Measurements from ENCODE around the gene ITPR2.

The ITPR2 gene

GRCh38 chr12:26374934-26375680, 457.9 kb downstream of the ITPR2 start:
- no peak for FAIRE-seq

GRCh38 chr12:26373606-26374495, 459.1 kb downstream of the ITPR2 start:
- FAIRE-seq = no peak

GRCh38 chr12:26372866-26373265, 460.1 kb downstream of the ITPR2 start:
- FAIRE-seq = no peak

GRCh38 chr12:26370098-26370497, 462.9 kb downstream of the ITPR2 start:
- FAIRE-seq = no peak

GRCh38 chr12:26369588-26369987, 463.4 kb downstream of the ITPR2 start:
- no peak for FAIRE-seq

- FAIRE-seq = no peak
Observed at GRCh38 chr12:26367991-26368730, 464.8 kb downstream of the ITPR2 start.

GRCh38 chr12:26361964-26362363, 471.0 kb downstream of the ITPR2 start:
- FAIRE-seq = no peak

- no peak for FAIRE-seq
Observed at GRCh38 chr12:26360062-26360461, 472.9 kb downstream of the ITPR2 start.

GRCh38 chr12:26359576-26359975, 473.4 kb downstream of the ITPR2 start:
- no peak for FAIRE-seq

GRCh38 chr12:26358651-26359050, 474.3 kb downstream of the ITPR2 start:
- FAIRE-seq = no peak

GRCh38 chr12:26347300-26347699, 485.7 kb downstream of the ITPR2 start:
- FAIRE-seq = no peak

- no peak for FAIRE-seq
Observed at GRCh38 chr12:26346736-26347135, 486.3 kb downstream of the ITPR2 start.

- FAIRE-seq = no peak
Observed at GRCh38 chr12:26345471-26346003, 487.5 kb downstream of the ITPR2 start.

- no peak for FAIRE-seq
Observed at GRCh38 chr12:26341491-26341890, 491.5 kb downstream of the ITPR2 start.

- no peak for FAIRE-seq
Observed at GRCh38 chr12:26340649-26341048, 492.3 kb downstream of the ITPR2 start.

GRCh38 chr12:26339976-26340375, 493.0 kb downstream of the ITPR2 start:
- no peak for FAIRE-seq

- no peak for FAIRE-seq
Observed at GRCh38 chr12:26338586-26339572, 494.1 kb downstream of the ITPR2 start.

GRCh38 chr12:26335651-26336050, 497.3 kb downstream of the ITPR2 start:
- no peak for FAIRE-seq

- no peak for FAIRE-seq
Observed at GRCh38 chr12:26334621-26335124, 498.3 kb downstream of the ITPR2 start.

GRCh38 chr12:26331960-26332359, 501.0 kb downstream of the ITPR2 start:
- no peak for FAIRE-seq

GRCh38 chr12:26331136-26331535, 501.9 kb downstream of the ITPR2 start:
- no peak for FAIRE-seq
